ENCODE data around the gene ARPC1A. TPM values are rescaled to one million over a fixed set of nuclear protein-coding genes. Genes with fewer than 3 reads are reported as not detected.

ARPC1A gene
- polyA plus RNA-seq, 1 of the 3 experiments (the other 2 are of a cell fraction) = 306 TPM

- TF ChIP-seq, protein P1, sequence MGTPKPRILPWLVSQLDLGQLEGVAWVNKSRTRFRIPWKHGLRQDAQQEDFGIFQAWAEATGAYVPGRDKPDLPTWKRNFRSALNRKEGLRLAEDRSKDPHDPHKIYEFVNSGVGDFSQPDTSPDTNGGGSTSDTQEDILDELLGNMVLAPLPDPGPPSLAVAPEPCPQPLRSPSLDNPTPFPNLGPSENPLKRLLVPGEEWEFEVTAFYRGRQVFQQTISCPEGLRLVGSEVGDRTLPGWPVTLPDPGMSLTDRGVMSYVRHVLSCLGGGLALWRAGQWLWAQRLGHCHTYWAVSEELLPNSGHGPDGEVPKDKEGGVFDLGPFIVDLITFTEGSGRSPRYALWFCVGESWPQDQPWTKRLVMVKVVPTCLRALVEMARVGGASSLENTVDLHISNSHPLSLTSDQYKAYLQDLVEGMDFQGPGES (IDR thresholded peaks at IDR 0.05; ENCODE audit: low read depth, low read length) = no peak
- no peak for TF ChIP-seq RCOR1 (IDR thresholded peaks at IDR 0.05; ENCODE audit: low read length)
- TF ChIP-seq, protein P2, sequence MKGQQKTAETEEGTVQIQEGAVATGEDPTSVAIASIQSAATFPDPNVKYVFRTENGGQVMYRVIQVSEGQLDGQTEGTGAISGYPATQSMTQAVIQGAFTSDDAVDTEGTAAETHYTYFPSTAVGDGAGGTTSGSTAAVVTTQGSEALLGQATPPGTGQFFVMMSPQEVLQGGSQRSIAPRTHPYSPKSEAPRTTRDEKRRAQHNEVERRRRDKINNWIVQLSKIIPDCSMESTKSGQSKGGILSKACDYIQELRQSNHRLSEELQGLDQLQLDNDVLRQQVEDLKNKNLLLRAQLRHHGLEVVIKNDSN (IDR thresholded peaks at IDR 0.05; ENCODE audit: borderline replicate concordance, low read depth) = no peak
- TF ChIP-seq MAX (IDR thresholded peaks at IDR 0.05; ENCODE audit: low read depth) = no peak
- no peak for TF ChIP-seq GABPA (IDR thresholded peaks at IDR 0.05; ENCODE audit: low read depth)
Measured at GRCh38 chr7:99387912-99388311, 62.2 kb downstream of the ARPC1A start (continued).

DNA sequence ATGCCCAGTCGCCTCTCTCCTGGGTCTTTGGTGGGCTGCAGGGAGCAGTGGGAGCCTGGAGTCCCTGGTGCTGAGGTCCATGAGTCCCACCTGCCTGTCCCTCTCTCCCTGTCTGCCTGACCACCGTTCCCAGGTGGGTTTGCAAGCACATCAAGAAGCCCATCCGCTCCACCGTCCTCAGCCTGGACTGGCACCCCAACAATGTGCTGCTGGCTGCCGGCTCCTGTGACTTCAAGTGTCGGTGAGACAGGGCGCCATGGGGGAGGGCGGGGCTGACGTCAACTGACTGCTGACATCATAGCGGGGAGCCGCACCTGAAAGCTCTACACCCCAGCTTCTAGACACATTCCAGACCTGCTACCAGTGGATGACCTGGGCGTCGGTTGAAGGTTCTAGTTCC, 64.1 kb downstream of the ARPC1A start:
- H4K20me1 ChIP-seq (ENCODE audit: insufficient read depth) = peaks cover 24% of the 10 kb centered on the region
- H3K4me3 ChIP-seq (ENCODE audit: low read depth in 2 of 2, low read length in 1 of 2) = no peak overlapping the region
- peaks cover 0 to 17% of the 10 kb centered on the region in 2 experiments; a peak in 1 of 4 replicates for H3K4me1 ChIP-seq (ENCODE audit: control insufficient read depth in 1 of 2, insufficient read depth in 2 of 2, low read depth in 1 of 2, low read length in 1 of 2)
- H3K9ac ChIP-seq = no peak overlapping the region
- H3K79me2 ChIP-seq (ENCODE audit: insufficient read depth) = peaks cover 25% of the 10 kb centered on the region; the same call in 1 of the 2 replicates
- CTCF ChIA-PET = no interaction called here
- H3K9me3 ChIP-seq = no peaks in the 10 kb centered on the region
- no peak overlapping the region for H2AFZ ChIP-seq (ENCODE audit: low read depth)
- no peak for DNase-seq
- 93% methylated on average over 11 of the region's 13 CpGs for whole genome bisulfite sequencing (ENCODE audit: low lambda C conversion rate)
- H3K36me3 ChIP-seq (replicated peaks in 1 of 2; ENCODE audit: control insufficient read depth in 1 of 2, insufficient read depth in 2 of 2, low read length in 1 of 2) = peaks cover 48 to 84% of the 10 kb centered on the region in 2 experiments
- H3F3A ChIP-seq (replicated peaks; ENCODE audit: insufficient read depth) = peaks cover 54% of the 10 kb centered on the region
- no peaks in the 10 kb centered on the region for H3K9me2 ChIP-seq
- H3K27me3 ChIP-seq (ENCODE audit: insufficient read depth) = no peaks in the 10 kb centered on the region
- POLR2A ChIA-PET = no interaction called here
- H3K27ac ChIP-seq (ENCODE audit: low read depth in 2 of 2, low read length in 1 of 2) = no peak overlapping the region
- no peak for TF ChIP-seq RCOR1 (IDR thresholded peaks at IDR 0.05; ENCODE audit: low read length)
- TF ChIP-seq, protein P1 (IDR thresholded peaks at IDR 0.05; ENCODE audit: low read depth, low read length) = no peak
- TF ChIP-seq NFIC (IDR thresholded peaks at IDR 0.05; ENCODE audit: borderline replicate concordance) = no peak
- no peak for TF ChIP-seq RXRA (IDR thresholded peaks at IDR 0.05; ENCODE audit: borderline replicate concordance, low read depth)
- 0 out of 2 replicates have a peak, but pooled peaks have one; percentile 6 for TF ChIP-seq JUND (IDR thresholded peaks at IDR 0.05)
- H3K4me2 ChIP-seq = no peak overlapping the region

DNA sequence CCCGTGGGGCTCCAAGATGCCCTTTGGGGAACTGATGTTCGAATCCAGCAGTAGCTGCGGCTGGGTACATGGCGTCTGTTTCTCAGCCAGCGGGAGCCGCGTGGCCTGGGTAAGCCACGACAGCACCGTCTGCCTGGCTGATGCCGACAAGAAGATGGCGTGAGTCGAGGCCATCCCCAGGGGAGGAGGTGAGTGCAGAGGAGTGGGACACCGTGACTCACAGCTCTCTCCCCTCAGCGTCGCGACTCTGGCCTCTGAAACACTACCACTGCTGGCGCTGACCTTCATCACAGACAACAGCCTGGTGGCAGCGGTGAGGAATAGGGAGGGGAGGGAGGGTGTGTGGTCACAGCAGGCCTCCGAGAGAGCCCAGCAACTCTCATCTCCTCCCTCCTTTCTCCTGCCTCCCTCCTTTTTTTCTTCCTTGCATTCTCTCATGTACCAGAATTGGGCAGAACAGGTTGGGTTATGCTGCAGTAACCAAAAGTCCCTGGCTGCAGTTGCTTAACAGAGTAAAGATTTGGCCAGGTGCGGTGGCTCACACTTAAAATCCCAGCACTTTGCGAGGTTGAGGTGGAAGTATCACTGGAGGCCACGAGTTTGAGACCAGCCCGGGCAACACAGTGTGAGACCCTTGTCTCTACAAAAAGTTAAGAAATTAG, 65.4 kb downstream of the ARPC1A start:
- Histone ChIP-seq H2AFZ (ENCODE audit: low read depth) (no peak overlapping the region), H3K36me3 (replicated peaks in 1 of 2; ENCODE audit: control insufficient read depth in 1 of 2, insufficient read depth in 2 of 2, low read length in 1 of 2) (peaks cover 57 to 80% of the 10 kb centered on the region in 2 experiments), H3K27ac (ENCODE audit: low read depth in 2 of 2, low read length in 1 of 2) (no peak overlapping the region), H3K27me3 (ENCODE audit: insufficient read depth) (no peaks in the 10 kb centered on the region), H3K4me2 (no peak overlapping the region), H3F3A (replicated peaks; ENCODE audit: insufficient read depth) (peaks cover 67% of the 10 kb centered on the region), H3K9ac (no peak overlapping the region), H3K4me1 (ENCODE audit: control insufficient read depth in 1 of 2, insufficient read depth in 2 of 2, low read depth in 1 of 2, low read length in 1 of 2) (peaks cover 0 to 17% of the 10 kb centered on the region in 2 experiments; a peak in 1 of 4 replicates), H3K79me2 (ENCODE audit: insufficient read depth) (peaks cover 18% of the 10 kb centered on the region; the same call in 1 of the 2 replicates), H3K9me2 (no peaks in the 10 kb centered on the region), H3K4me3 (ENCODE audit: low read depth in 2 of 2, low read length in 1 of 2) (no peak overlapping the region), H4K20me1 (ENCODE audit: insufficient read depth) (peaks cover 31% of the 10 kb centered on the region), H3K9me3 (no peaks in the 10 kb centered on the region)
- no peak for TF ChIP-seq SMC3 (IDR thresholded peaks at IDR 0.05; ENCODE audit: low read depth, low read length)
- no peak for TF ChIP-seq MAX (IDR thresholded peaks at IDR 0.05; ENCODE audit: low read depth)
- TF ChIP-seq RCOR1 (IDR thresholded peaks at IDR 0.05; ENCODE audit: low read length) = no peak
- TF ChIP-seq, protein P3, sequence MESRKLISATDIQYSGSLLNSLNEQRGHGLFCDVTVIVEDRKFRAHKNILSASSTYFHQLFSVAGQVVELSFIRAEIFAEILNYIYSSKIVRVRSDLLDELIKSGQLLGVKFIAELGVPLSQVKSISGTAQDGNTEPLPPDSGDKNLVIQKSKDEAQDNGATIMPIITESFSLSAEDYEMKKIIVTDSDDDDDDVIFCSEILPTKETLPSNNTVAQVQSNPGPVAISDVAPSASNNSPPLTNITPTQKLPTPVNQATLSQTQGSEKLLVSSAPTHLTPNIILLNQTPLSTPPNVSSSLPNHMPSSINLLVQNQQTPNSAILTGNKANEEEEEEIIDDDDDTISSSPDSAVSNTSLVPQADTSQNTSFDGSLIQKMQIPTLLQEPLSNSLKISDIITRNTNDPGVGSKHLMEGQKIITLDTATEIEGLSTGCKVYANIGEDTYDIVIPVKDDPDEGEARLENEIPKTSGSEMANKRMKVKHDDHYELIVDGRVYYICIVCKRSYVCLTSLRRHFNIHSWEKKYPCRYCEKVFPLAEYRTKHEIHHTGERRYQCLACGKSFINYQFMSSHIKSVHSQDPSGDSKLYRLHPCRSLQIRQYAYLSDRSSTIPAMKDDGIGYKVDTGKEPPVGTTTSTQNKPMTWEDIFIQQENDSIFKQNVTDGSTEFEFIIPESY (IDR thresholded peaks at IDR 0.05; ENCODE audit: borderline replicate concordance, low read depth) = no peak
- TF ChIP-seq TEAD4 (IDR thresholded peaks at IDR 0.05; ENCODE audit: borderline replicate concordance, insufficient read depth) = no peak
- no peak for TF ChIP-seq CTCF (IDR thresholded peaks at IDR 0.05)
- 92% methylated on average over 22 of the region's 23 CpGs for WGBS (ENCODE audit: low lambda C conversion rate)
- CTCF ChIA-PET = interaction anchor here (0.6 to 1.2 kb wide), 2 partner anchors 39 to 178 kb away, joined by 3 to 5 read pairs; no protein-coding TSS in a partner anchor
- POLR2A ChIA-PET = interaction anchor here (0.6 to 1.0 kb wide), 2 partner anchors 13 to 18 kb away, joined by 3 read pairs; partner anchors contain the start of genes BUD31 and PDAP1
- no peak for DNase-seq

Measured in SK-N-SH (cell line).